Measurements from ENCODE around the gene FOXP1. TPM values are rescaled to one million over a fixed set of nuclear protein-coding genes. Genes with fewer than 3 reads are reported as not detected.

FOXP1 gene
- polyA plus RNA-seq, 1 donor from 2014 or later, result 5.6 TPM

DNA sequence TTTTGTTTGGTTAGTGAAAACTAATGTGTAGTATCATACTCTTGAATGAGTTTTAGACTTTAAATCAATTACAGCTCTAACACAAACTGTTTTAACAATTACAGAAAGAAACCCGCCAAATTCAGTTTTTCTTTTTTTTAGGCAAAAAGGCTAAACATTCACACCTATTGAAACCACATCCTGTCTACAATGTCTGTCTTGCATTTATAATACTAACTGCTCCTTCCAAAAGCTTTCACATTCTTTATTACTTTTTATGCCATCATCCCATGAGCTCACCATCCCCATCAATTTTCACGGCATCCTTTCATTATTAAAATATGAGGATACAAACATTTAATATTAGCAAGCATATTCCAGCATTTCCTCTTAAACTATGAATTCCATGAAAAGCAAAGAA is 593.3 kb downstream of the FOXP1 start (continued):
- TF ChIP-seq, protein P1, sequence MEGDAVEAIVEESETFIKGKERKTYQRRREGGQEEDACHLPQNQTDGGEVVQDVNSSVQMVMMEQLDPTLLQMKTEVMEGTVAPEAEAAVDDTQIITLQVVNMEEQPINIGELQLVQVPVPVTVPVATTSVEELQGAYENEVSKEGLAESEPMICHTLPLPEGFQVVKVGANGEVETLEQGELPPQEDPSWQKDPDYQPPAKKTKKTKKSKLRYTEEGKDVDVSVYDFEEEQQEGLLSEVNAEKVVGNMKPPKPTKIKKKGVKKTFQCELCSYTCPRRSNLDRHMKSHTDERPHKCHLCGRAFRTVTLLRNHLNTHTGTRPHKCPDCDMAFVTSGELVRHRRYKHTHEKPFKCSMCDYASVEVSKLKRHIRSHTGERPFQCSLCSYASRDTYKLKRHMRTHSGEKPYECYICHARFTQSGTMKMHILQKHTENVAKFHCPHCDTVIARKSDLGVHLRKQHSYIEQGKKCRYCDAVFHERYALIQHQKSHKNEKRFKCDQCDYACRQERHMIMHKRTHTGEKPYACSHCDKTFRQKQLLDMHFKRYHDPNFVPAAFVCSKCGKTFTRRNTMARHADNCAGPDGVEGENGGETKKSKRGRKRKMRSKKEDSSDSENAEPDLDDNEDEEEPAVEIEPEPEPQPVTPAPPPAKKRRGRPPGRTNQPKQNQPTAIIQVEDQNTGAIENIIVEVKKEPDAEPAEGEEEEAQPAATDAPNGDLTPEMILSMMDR (IDR thresholded peaks at IDR 0.05; ENCODE audit: poor library complexity, severe bottlenecking), result no peak

DNA sequence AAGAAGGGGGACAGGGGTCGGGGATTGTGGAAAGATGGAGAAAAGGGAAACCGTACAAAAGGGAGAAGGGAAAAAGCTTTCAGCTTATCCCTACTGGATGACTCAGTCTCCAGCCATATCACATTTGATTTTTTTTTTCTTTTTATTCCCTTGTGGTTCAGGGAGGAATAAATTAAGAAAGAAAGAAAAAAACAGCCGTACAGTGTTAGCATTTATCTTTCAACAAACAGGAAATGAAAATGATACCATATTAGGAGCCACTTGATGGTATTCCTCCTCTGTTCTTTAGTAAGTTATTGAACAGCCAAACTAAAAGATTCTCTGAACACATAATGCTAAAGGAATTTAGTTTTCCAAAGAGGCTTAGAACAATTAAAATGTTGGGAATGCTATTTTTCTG is 594.4 kb downstream of the FOXP1 start:
- Histone ChIP-seq H3K4me2 (ENCODE audit: low read length) (no peak overlapping the region), H3K36me3 (ENCODE audit: insufficient read depth, low read length) (no peaks in the 10 kb centered on the region), H3F3A (ENCODE audit: insufficient read depth, low read length, poor library complexity, severe bottlenecking) (no peaks in the 10 kb centered on the region), H3K27ac (ENCODE audit: low read length) (no peak overlapping the region), H3K9ac (ENCODE audit: low read length) (no peak overlapping the region), H3K9me2 (ENCODE audit: insufficient read depth, low read length) (no peaks in the 10 kb centered on the region), H2AFZ (ENCODE audit: low read depth, low read length) (no peak overlapping the region), H3K79me2 (replicated peaks; ENCODE audit: insufficient read depth, low read length) (no peaks in the 10 kb centered on the region), H3K9me3 (ENCODE audit: low read length) (no peaks in the 10 kb centered on the region), H3K27me3 (ENCODE audit: insufficient read depth, low read depth, low read length) (no peaks in the 10 kb centered on the region), H4K20me1 (ENCODE audit: insufficient read depth) (no peaks in the 10 kb centered on the region), H3K4me3 (ENCODE audit: low read length) (no peak overlapping the region)
- no peak for TF ChIP-seq RAD21 (conservative IDR thresholded peaks at IDR 0.05)
- TF ChIP-seq, protein P2, sequence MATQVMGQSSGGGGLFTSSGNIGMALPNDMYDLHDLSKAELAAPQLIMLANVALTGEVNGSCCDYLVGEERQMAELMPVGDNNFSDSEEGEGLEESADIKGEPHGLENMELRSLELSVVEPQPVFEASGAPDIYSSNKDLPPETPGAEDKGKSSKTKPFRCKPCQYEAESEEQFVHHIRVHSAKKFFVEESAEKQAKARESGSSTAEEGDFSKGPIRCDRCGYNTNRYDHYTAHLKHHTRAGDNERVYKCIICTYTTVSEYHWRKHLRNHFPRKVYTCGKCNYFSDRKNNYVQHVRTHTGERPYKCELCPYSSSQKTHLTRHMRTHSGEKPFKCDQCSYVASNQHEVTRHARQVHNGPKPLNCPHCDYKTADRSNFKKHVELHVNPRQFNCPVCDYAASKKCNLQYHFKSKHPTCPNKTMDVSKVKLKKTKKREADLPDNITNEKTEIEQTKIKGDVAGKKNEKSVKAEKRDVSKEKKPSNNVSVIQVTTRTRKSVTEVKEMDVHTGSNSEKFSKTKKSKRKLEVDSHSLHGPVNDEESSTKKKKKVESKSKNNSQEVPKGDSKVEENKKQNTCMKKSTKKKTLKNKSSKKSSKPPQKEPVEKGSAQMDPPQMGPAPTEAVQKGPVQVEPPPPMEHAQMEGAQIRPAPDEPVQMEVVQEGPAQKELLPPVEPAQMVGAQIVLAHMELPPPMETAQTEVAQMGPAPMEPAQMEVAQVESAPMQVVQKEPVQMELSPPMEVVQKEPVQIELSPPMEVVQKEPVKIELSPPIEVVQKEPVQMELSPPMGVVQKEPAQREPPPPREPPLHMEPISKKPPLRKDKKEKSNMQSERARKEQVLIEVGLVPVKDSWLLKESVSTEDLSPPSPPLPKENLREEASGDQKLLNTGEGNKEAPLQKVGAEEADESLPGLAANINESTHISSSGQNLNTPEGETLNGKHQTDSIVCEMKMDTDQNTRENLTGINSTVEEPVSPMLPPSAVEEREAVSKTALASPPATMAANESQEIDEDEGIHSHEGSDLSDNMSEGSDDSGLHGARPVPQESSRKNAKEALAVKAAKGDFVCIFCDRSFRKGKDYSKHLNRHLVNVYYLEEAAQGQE (IDR thresholded peaks at IDR 0.05; ENCODE audit: borderline replicate concordance), result no peak
- no peak for TF ChIP-seq EP300 (conservative IDR thresholded peaks at IDR 0.05; ENCODE audit: poor library complexity, severe bottlenecking)
- no peak for TF ChIP-seq EZH2 (IDR thresholded peaks at IDR 0.05; ENCODE audit: borderline replicate concordance, insufficient read depth, low read length, poor library complexity, severe bottlenecking)
- no peak for TF ChIP-seq TAF1 (IDR thresholded peaks at IDR 0.05; ENCODE audit: low read depth)

DNA sequence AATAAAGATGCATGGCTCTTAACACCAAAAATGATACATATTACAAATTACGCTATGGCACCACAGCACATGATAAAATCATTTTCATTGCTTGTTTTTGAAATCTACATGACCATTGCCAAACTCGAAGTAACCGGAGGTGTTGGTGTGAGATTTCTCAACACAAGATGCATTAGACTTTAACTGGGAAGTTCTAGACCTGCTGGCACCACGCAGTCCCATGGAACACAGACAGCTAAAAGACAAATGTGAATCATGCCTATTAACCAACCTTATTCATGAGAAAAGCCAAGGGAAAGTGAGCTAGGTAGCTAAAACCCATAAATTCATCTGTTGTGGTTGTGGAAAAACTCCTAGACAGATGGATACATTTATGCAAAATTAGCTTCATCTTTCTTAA is 595.4 kb downstream of the FOXP1 start:
- Histone ChIP-seq H3K4me2 (ENCODE audit: low read length) (no peak overlapping the region), H3K27me3 (ENCODE audit: insufficient read depth, low read depth, low read length) (no peaks in the 10 kb centered on the region), H3K79me2 (replicated peaks; ENCODE audit: insufficient read depth, low read length) (no peaks in the 10 kb centered on the region), H3K9ac (ENCODE audit: low read length) (no peak overlapping the region), H3K9me2 (ENCODE audit: insufficient read depth, low read length) (no peaks in the 10 kb centered on the region), H3K9me3 (ENCODE audit: low read length) (no peaks in the 10 kb centered on the region), H3K27ac (ENCODE audit: low read length) (no peak overlapping the region), H3K4me3 (ENCODE audit: low read length) (no peak overlapping the region), H3F3A (ENCODE audit: insufficient read depth, low read length, poor library complexity, severe bottlenecking) (no peaks in the 10 kb centered on the region), H3K36me3 (ENCODE audit: insufficient read depth, low read length) (no peaks in the 10 kb centered on the region), H2AFZ (ENCODE audit: low read depth, low read length) (no peak overlapping the region), H4K20me1 (ENCODE audit: insufficient read depth) (no peaks in the 10 kb centered on the region)
- TF ChIP-seq EP300 (conservative IDR thresholded peaks at IDR 0.05; ENCODE audit: poor library complexity, severe bottlenecking) (no peak), TAF1 (IDR thresholded peaks at IDR 0.05; ENCODE audit: low read depth) (no peak), POLR2AphosphoS5 (IDR thresholded peaks at IDR 0.05) (no peak), EZH2 (IDR thresholded peaks at IDR 0.05; ENCODE audit: borderline replicate concordance, insufficient read depth, low read length, poor library complexity, severe bottlenecking) (no peak), RAD21 (conservative IDR thresholded peaks at IDR 0.05) (no peak), SMC3 (conservative IDR thresholded peaks at IDR 0.05; ENCODE audit: poor library complexity) (no peak), MXI1 (conservative IDR thresholded peaks at IDR 0.05; ENCODE audit: poor library complexity, severe bottlenecking) (no peak)
- TF ChIP-seq, protein P1 (IDR thresholded peaks at IDR 0.05; ENCODE audit: poor library complexity, severe bottlenecking), result no peak
- TF ChIP-seq, protein P2 (IDR thresholded peaks at IDR 0.05; ENCODE audit: borderline replicate concordance), result no peak
